Type B pancreatic cell (in vitro differentiated cells): ENCODE data around the gene SNED1. TPM values are rescaled to one million over a fixed set of nuclear protein-coding genes. Genes with fewer than 3 reads are reported as not detected.
A peak's percentile ranks its signal among the peaks of the same experiment; 100 is the strongest.

ENCODE experiments used
- DNase-seq: peaks from one replicate; pipeline ENCODE4 v3.0.0; 2021; ENCODE audit warnings: mixed read lengths; ENCODE audit not compliant: unreplicated experiment; ENCODE audit errors: extremely low spot score
- H3K27ac Mint-ChIP-seq: 2 replicates; pipeline ENCODE4 v1.8.0; 2021; ENCODE audit warnings: mild to moderate bottlenecking, mixed read lengths
- H3K27me3 Mint-ChIP-seq: 2 replicates; pipeline ENCODE4 v1.8.0; 2021; ENCODE audit warnings: mixed read lengths
- H3K36me3 Mint-ChIP-seq: 2 replicates; pipeline ENCODE4 v1.8.0; 2021; ENCODE audit warnings: mixed read lengths
- H3K4me1 Mint-ChIP-seq: one replicate; pipeline ENCODE4 v1.8.0; 2021; ENCODE audit warnings: mixed read lengths; ENCODE audit not compliant: unreplicated experiment
- H3K4me3 Mint-ChIP-seq: 2 replicates; pipeline ENCODE4 v1.8.0; 2021; ENCODE audit warnings: mild to moderate bottlenecking, mixed read lengths
- H3K9me3 Mint-ChIP-seq: 2 replicates; pipeline ENCODE4 v1.8.0; 2021; ENCODE audit warnings: mixed read lengths
- total RNA-seq: library from RNA; stranded (reverse); gene quantifications from 2 replicates; pipeline ENCODE4 v1.2.1, GENCODE V29; 2021; ENCODE audit warnings: low replicate concordance
- TF ChIP-seq, protein P1 (sequence below): fragments of 200-600 bp; sonication (generic); conservative IDR thresholded peaks from 2 replicates; pipeline ENCODE4 v1.5.0; 2021; ENCODE audit warnings: antibody characterized with exemption, mild to moderate bottlenecking

SNED1 gene
- total RNA-seq, 1 donor from 2014 or later = 140 TPM

DNA sequence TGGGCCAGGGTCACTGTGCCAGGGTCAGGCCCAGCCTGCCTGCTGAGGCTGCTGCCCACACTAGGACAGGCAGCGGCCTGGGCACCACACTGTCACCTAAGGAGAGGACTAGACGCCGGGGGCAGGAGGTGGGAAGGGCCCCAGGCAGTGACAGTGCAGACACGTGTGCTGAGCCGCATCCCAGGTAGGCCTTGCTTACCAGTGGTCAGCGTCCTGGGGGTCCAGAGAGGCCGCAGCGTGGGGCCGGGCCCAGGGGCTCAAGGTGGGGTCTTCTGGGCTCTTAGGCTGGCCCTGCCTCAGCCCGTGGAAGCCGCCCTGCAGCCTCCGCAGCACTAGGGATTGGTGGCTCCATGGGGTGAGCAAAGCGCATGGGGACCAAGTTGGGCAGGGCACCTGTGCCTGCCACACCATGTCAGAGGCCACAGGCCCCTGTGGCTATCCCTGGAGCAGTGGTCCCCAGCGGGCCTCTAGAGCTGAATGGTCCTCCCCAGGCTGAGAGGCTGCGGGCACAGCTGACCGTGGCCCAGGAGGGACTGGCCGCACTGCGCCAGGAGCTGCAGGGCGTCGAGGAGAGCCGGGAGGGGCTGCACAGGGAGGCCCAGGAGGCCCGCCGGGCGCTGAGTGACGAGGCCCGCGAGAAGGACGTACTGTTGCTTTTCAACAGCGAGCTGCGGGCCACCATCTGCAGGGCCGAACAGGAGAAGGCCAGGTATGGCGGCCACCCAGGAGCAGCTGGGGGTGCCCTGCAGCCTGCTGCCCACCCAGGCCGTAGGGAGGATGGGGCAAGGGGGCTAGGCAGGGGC is 35.2 kb upstream of the SNED1 start:
- Mint-ChIP-seq H3K27me3 (no peaks in the 10 kb centered on the region), H3K9me3 (no peaks in the 10 kb centered on the region), H3K36me3 (no peaks in the 10 kb centered on the region), H3K27ac (no peak overlapping the region), H3K4me1 (no peaks in the 10 kb centered on the region), H3K4me3 (no peak overlapping the region)
- TF ChIP-seq, protein P1, sequence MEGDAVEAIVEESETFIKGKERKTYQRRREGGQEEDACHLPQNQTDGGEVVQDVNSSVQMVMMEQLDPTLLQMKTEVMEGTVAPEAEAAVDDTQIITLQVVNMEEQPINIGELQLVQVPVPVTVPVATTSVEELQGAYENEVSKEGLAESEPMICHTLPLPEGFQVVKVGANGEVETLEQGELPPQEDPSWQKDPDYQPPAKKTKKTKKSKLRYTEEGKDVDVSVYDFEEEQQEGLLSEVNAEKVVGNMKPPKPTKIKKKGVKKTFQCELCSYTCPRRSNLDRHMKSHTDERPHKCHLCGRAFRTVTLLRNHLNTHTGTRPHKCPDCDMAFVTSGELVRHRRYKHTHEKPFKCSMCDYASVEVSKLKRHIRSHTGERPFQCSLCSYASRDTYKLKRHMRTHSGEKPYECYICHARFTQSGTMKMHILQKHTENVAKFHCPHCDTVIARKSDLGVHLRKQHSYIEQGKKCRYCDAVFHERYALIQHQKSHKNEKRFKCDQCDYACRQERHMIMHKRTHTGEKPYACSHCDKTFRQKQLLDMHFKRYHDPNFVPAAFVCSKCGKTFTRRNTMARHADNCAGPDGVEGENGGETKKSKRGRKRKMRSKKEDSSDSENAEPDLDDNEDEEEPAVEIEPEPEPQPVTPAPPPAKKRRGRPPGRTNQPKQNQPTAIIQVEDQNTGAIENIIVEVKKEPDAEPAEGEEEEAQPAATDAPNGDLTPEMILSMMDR = no peak
- peak; percentile 66 for DNase-seq

DNA sequence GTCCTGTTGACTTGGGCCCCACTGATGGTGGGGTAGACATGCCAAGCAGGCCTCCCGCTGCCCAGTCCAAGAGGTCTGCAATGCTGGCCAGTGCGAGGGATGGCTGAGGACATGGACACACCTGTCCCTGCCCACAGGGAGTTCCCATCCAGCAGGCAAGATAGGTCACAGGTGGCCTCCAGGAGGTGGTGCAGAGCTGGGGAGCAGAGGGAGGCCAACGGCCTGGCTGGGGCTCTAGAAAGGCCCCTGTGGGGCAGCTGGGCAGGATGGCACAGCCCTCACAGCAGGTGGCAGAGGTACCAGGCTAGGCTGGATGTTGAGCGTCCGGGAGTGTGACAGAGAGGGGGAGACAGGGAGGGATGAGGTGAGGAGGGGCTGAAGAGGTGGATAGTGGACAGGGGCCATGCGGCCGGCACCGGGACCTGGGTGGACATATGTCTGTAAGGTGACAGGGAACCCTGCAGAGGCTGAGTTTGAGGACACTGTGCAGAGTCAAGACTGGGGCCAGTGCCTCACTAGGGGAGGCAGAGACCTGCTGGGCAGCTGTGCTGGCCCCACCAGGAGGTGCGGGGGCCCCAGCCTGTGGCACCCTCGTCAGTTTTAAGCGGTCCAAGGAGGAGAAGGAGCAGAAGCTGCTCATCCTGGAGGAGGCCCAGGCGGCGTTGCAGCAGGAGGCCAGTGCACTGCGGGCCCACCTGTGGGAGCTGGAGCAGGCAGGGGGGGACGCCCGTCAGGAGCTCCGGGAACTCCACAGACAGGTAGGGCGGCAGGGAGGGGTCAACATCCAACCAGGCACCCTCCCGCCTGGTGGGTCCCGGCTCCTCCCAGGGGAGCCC is 34.3 kb upstream of the SNED1 start:
- Mint-ChIP-seq H3K27ac (no peak overlapping the region), H3K9me3 (no peaks in the 10 kb centered on the region), H3K27me3 (no peaks in the 10 kb centered on the region), H3K36me3 (no peaks in the 10 kb centered on the region), H3K4me3 (no peak overlapping the region), H3K4me1 (no peaks in the 10 kb centered on the region)
- DNase-seq = peak; percentile 68
- TF ChIP-seq, protein P1 = no peak

DNA sequence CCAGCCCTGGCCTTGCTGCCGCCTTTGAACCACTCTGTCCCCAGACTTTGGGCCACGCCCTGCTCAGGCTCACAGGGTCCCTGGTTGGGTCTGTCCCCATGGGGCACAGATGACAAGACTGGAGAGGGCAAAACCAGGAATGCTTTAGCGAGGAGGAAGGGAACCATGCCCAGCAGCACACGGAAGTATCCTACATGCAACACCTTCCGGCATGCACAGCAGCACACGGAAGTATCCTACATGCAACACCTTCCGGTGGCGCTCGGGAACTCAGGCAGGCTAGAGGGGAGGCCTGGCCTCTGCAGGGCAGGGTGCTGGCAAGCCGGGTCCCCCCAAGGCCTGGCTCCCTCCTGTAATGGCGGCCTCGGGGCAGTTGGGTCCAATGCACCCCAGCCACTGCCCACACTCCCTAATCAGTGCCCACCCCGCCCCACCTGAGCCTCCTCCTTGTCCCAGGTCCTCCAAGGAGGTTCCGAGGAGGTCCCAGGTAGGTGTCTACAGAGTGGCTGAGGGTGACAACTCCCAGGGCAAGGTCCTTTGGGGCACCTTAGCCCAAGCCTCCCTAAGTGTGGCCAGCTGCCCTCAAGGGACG is 33.6 kb upstream of the SNED1 start:
- TF ChIP-seq, protein P1 = no peak
- Mint-ChIP-seq H3K27ac (no peak overlapping the region), H3K4me3 (no peak overlapping the region), H3K4me1 (no peaks in the 10 kb centered on the region), H3K36me3 (no peaks in the 10 kb centered on the region), H3K27me3 (no peaks in the 10 kb centered on the region), H3K9me3 (no peaks in the 10 kb centered on the region)
- DNase-seq = peak; percentile 63

DNA sequence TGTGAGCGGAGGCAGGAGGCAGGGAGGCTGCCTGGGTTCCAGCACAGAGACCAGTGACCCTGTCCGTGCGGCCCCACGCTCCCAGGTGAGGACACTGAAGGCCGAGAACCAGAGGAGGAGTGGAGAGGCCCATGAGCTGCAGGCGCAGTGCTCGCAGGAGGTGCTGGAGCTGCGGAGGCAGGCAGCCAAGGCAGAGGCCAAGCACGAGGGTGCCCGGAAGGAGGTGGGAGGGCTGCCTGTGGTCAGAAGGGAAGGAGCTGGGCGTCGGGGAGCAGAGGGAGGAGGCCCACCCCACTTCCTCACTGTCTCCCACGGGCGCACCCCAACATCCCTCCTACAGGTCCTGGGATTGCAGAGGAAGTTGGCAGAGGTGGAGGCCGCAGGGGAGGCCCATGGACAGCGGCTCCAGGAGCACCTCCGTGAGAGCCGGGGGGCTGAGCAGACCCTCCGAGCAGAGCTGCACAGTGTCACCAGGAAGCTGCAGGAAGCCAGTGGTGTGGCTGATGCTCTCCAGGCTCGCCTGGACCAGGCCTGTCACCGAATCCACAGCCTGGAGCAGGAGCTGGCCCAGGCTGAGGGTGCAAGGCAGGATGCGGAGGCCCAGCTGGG is 33.0 kb upstream of the SNED1 start:
- Mint-ChIP-seq H3K4me3 (no peak overlapping the region), H3K36me3 (no peaks in the 10 kb centered on the region), H3K4me1 (no peaks in the 10 kb centered on the region), H3K27me3 (no peaks in the 10 kb centered on the region), H3K27ac (no peak overlapping the region), H3K9me3 (peaks cover 5% of the 10 kb centered on the region)
- DNase-seq = peak; percentile 67
- TF ChIP-seq, protein P1 = no peak

DNA sequence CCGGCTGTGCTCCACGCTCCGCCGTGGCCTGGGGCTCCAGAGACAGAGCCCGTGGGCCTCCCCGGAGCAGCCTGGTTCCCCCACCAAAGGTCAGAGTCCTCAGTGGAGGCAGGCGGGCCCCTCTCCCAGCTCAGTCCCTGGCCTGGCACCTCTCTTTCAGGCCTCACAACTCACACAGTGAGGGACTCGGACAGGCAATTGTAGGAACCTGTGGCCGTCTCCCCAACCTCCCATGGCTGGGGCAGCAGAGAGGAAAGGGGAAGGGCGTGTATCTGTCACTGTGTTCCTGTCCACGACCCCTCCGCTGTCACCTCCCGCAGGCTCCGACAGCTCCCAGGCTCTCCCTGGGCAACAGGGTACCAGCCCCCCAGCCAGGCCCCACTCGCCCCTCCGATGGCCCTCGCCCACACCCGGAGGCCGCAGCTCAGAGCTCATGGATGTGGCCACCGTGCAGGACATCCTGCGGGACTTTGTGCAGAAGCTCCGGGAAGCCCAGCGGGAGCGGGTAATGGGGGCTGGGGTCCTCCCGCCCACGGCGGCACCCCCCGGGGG is 32.4 kb upstream of the SNED1 start:
- peak; percentile 70 for DNase-seq
- H3K9me3 Mint-ChIP-seq = peaks cover 5% of the 10 kb centered on the region
- H3K36me3 Mint-ChIP-seq = no peaks in the 10 kb centered on the region
- H3K27me3 Mint-ChIP-seq = no peaks in the 10 kb centered on the region
- no peaks in the 10 kb centered on the region for H3K4me1 Mint-ChIP-seq
- no peak overlapping the region for H3K4me3 Mint-ChIP-seq
- H3K27ac Mint-ChIP-seq = no peak overlapping the region
- TF ChIP-seq, protein P1 = no peak
